ENCODE results near the gene TPST2.

TPST2 gene

GRCh38 chr22:26524870-26525269 lies 65.1 kb downstream of the TPST2 start:
- peaks cover 30% of the 10 kb centered on the region for H3K36me3 ChIP-seq (replicated peaks; ENCODE audit: insufficient read depth, low read length)
- TF ChIP-seq CTCF (IDR thresholded peaks at IDR 0.05; ENCODE audit: low read length) (no peak), EZH2 (optimal IDR thresholded peaks at IDR 0.05; ENCODE audit: low read depth, low read length) (no peak), EZH2phosphoT487 (IDR thresholded peaks at IDR 0.05; ENCODE audit: low read length) (no peak)

GRCh38 chr22:26522592-26522991 lies 67.3 kb downstream of the TPST2 start:
- Histone ChIP-seq H3K4me1 (ENCODE audit: low read length) (peaks cover 6% of the 10 kb centered on the region), H4K20me1 (ENCODE audit: insufficient read depth, low read length) (no peaks in the 10 kb centered on the region), H3K36me3 (replicated peaks; ENCODE audit: insufficient read depth, low read length) (peaks cover 22% of the 10 kb centered on the region), H3K79me2 (ENCODE audit: low read length) (no peaks in the 10 kb centered on the region; the same call in 1 of the 2 replicates), H3K9me3 (replicated peaks; ENCODE audit: insufficient read depth, low read length) (no peaks in the 10 kb centered on the region), H3K9me2 (replicated peaks; ENCODE audit: insufficient read depth, low read length) (no peaks in the 10 kb centered on the region), H3F3A (ENCODE audit: insufficient read depth, low read length) (peaks cover 30% of the 10 kb centered on the region), H3K27me3 (replicated peaks; ENCODE audit: insufficient read depth, low read length) (no peaks in the 10 kb centered on the region), H3K4me3 (ENCODE audit: low read length) (no peak overlapping the region), H3K4me2 (ENCODE audit: low read depth, low read length) (no peak overlapping the region), H3K27ac (ENCODE audit: low read length) (no peak overlapping the region), H3K9ac (ENCODE audit: low read length) (no peak overlapping the region), H2AFZ (ENCODE audit: low read length) (no peak overlapping the region)
- no peak for DNase-seq
- TF ChIP-seq CTCF (IDR thresholded peaks at IDR 0.05; ENCODE audit: low read length) (no peak), EZH2 (optimal IDR thresholded peaks at IDR 0.05; ENCODE audit: low read depth, low read length) (no peak), EZH2phosphoT487 (IDR thresholded peaks at IDR 0.05; ENCODE audit: low read length) (no peak)

More at GRCh38 chr22:26524870-26525269, 65.1 kb downstream of the TPST2 start:
- Histone ChIP-seq H4K20me1 (ENCODE audit: insufficient read depth, low read length) (no peaks in the 10 kb centered on the region), H3K27me3 (replicated peaks; ENCODE audit: insufficient read depth, low read length) (no peaks in the 10 kb centered on the region), H3K4me2 (ENCODE audit: low read depth, low read length) (no peak overlapping the region), H3K4me3 (ENCODE audit: low read length) (no peak overlapping the region), H3K4me1 (ENCODE audit: low read length) (peaks cover 14% of the 10 kb centered on the region), H3K79me2 (ENCODE audit: low read length) (peaks cover 11% of the 10 kb centered on the region), H3F3A (ENCODE audit: insufficient read depth, low read length) (peaks cover 32% of the 10 kb centered on the region), H3K9me2 (replicated peaks; ENCODE audit: insufficient read depth, low read length) (no peaks in the 10 kb centered on the region), H3K9ac (ENCODE audit: low read length) (no peak overlapping the region), H2AFZ (ENCODE audit: low read length) (no peak overlapping the region), H3K27ac (ENCODE audit: low read length) (no peak overlapping the region), H3K9me3 (replicated peaks; ENCODE audit: insufficient read depth, low read length) (no peaks in the 10 kb centered on the region)
- no peak for DNase-seq

GRCh38 chr22:26522012-26522411 lies 67.9 kb downstream of the TPST2 start:
- Histone ChIP-seq H3K4me1 (ENCODE audit: low read length) (no peaks in the 10 kb centered on the region; the same call in 1 of the 2 replicates), H3F3A (ENCODE audit: insufficient read depth, low read length) (peaks cover 25% of the 10 kb centered on the region), H3K9me2 (replicated peaks; ENCODE audit: insufficient read depth, low read length) (no peaks in the 10 kb centered on the region), H4K20me1 (ENCODE audit: insufficient read depth, low read length) (no peaks in the 10 kb centered on the region), H3K9ac (ENCODE audit: low read length) (no peak overlapping the region), H2AFZ (ENCODE audit: low read length) (no peak overlapping the region), H3K4me3 (ENCODE audit: low read length) (no peak overlapping the region), H3K9me3 (replicated peaks; ENCODE audit: insufficient read depth, low read length) (no peaks in the 10 kb centered on the region), H3K27ac (ENCODE audit: low read length) (no peak overlapping the region), H3K79me2 (ENCODE audit: low read length) (no peaks in the 10 kb centered on the region), H3K27me3 (replicated peaks; ENCODE audit: insufficient read depth, low read length) (no peaks in the 10 kb centered on the region), H3K36me3 (replicated peaks; ENCODE audit: insufficient read depth, low read length) (peaks cover 17% of the 10 kb centered on the region), H3K4me2 (ENCODE audit: low read depth, low read length) (no peak overlapping the region)
- DNase-seq: no peak
- no peak for TF ChIP-seq CTCF (IDR thresholded peaks at IDR 0.05; ENCODE audit: low read length)
- no peak for TF ChIP-seq EZH2 (optimal IDR thresholded peaks at IDR 0.05; ENCODE audit: low read depth, low read length)
- no peak for TF ChIP-seq EZH2phosphoT487 (IDR thresholded peaks at IDR 0.05; ENCODE audit: low read length)
